Measurements from ENCODE around the gene XRCC1. TPM values are rescaled to one million over a fixed set of nuclear protein-coding genes. Genes with fewer than 3 reads are reported as not detected.

Gene XRCC1
- total RNA-seq, 4 donors from 2014 or later = 22.7 to 53.2 (median 30.7) TPM

DNA sequence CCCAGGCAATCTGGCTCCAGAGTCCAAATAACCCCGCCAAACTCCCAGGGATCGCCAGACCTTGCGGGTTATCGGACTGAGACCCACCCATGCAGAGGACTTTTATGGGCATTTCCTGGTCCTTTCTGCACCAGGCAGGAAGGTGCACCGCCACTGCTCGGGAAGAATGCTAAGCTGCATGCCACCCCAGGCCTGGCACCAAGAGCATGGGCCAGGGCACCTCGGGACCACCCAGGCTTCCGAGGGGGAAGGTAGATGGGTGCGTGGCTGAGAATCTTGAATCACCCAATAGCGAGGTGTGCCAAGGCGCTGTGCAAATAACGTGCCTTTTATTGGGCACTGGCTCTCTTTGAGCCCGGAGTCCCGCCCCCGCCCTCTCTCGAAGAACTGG, 42.8 kb downstream of the XRCC1 start:
- no peaks in the 10 kb centered on the region for H3K9me3 ChIP-seq
- no peaks in the 10 kb centered on the region for H3K27me3 ChIP-seq
- peak in 1 of 2 donors; percentile 60 for DNase-seq
- intact Hi-C loops (cut with DNase I; ENCODE audit: low total_unique reads) = no loop called here
- no peaks in the 10 kb centered on the region for H3K36me3 ChIP-seq
- H3K27ac ChIP-seq = peak overlapping the region; percentile 90 to 96
- TF ChIP-seq, protein P1, sequence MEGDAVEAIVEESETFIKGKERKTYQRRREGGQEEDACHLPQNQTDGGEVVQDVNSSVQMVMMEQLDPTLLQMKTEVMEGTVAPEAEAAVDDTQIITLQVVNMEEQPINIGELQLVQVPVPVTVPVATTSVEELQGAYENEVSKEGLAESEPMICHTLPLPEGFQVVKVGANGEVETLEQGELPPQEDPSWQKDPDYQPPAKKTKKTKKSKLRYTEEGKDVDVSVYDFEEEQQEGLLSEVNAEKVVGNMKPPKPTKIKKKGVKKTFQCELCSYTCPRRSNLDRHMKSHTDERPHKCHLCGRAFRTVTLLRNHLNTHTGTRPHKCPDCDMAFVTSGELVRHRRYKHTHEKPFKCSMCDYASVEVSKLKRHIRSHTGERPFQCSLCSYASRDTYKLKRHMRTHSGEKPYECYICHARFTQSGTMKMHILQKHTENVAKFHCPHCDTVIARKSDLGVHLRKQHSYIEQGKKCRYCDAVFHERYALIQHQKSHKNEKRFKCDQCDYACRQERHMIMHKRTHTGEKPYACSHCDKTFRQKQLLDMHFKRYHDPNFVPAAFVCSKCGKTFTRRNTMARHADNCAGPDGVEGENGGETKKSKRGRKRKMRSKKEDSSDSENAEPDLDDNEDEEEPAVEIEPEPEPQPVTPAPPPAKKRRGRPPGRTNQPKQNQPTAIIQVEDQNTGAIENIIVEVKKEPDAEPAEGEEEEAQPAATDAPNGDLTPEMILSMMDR (IDR thresholded peaks at IDR 0.05) = no peak
- TF ChIP-seq POLR2A (IDR thresholded peaks at IDR 0.05) = no peak
- H3K4me3 ChIP-seq = peak overlapping the region; percentile 51 to 52
- peaks cover 0 to 4% of the 10 kb centered on the region in 2 donors for H3K4me1 ChIP-seq

DNA sequence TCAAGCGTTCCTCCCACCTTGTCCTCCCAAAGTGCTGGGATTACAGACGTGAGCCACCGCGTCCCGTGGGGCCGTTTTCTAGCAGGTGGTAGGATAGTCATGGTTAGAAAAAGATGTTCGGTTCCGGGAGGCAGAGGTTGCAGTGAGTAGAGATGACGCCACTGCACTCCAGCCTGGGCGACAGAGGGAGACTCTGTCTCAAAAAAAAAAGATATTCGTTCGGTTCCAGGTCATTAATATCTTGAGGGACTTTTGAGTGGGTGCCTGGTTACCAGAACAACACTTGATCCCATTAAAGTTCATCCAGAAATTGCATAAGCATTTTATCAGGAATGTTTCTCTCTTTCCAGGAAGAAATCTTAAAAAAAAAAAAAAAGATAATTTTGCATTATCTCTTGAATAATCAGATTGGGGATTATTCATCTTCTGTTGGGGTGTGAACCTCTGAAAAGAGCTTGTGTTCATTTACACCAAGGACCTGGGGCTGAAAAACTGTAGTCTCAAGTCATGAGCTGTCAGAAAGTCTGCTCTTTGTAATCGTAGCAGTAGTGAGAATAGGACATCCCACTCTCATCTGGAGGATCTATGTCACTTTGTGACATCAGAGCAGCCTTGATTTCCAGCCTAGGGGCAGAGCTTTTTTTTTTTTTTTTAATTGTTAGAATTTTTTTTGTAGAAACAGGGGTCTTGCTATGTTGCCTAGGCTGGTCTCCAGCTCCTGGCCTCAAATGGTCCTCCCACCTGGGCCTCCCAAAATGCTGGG, 47.3 kb downstream of the XRCC1 start:
- intact Hi-C loops (cut with DNase I; ENCODE audit: low total_unique reads) = no loop called here
- Histone ChIP-seq H3K9me3 (no peaks in the 10 kb centered on the region), H3K27ac (peak overlapping the region; percentile 82 to 84), H3K4me1 (no peaks in the 10 kb centered on the region), H3K36me3 (no peaks in the 10 kb centered on the region), H3K27me3 (no peaks in the 10 kb centered on the region), H3K4me3 (peak overlapping the region; percentile 68 to 90)
- TF ChIP-seq POLR2A (IDR thresholded peaks at IDR 0.05) = no peak
- TF ChIP-seq, protein P1 (IDR thresholded peaks at IDR 0.05) = peak in 1 of 4 experiments; percentile 15
- peak; percentile 50 to 58 for DNase-seq

DNA sequence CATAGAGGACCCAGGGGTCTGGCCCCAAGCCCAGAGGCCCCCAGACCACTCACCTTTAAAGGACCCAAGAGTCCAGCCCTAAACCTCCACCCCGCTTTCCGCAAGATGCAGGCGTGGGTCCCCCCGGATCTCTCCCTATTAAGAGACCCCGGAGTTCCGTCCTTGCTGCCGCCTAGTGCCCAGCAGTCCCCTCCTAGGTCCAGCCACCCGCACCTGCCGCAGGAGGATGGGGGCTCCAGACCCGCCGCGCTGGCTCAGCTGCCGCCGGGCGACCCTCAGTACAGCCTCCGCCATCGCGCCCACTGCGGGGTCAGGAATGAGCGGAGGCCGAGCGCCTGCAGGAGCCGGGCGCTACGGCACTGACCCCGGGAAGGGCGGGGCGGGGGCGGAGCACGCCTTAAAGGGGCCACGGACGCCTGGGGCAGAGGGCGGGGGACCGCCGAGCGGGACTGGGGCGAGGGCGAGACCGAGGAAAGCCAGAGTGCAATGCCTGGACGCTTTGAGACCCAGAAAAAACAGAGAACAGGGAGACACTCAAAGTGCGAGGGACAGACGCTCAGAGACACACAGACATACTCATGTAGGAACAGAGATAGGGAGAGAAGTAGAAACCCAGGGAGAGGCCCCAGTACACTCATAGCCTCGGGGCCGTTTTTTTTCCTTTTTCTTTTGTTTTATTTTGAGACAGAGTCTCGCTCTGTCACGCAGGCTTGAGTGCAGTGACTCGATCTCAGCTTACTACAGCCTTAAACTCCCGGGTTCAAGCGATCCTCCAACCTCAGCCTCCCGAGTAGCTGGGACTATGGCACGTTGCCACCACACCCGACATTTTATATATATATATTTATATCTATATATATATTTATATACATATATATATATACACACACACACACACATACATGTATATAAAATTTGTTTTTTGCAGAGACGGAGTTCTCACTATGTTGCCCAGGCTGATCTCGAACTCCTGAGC, 48.2 kb downstream of the XRCC1 start, which contains the start of gene ETHE1:
ETHE1 (minus strand) TSS at position 318 of the 976 bp plus-strand sequence; CDS start at position 294, 24 bp downstream.
- Histone ChIP-seq H3K27me3 (no peaks in the 10 kb centered on the region), H3K4me1 (no peaks in the 10 kb centered on the region)
- intact Hi-C loops (cut with DNase I; ENCODE audit: low total_unique reads) = no loop called here

GRCh38 chr19:43525836-43526771, 49.2 kb downstream of the XRCC1 start:
- H3K27ac ChIP-seq = peak overlapping the region; percentile 82 to 84
- H3K4me1 ChIP-seq = no peaks in the 10 kb centered on the region
- H3K27me3 ChIP-seq = no peaks in the 10 kb centered on the region
- peak overlapping the region; percentile 68 to 90 for H3K4me3 ChIP-seq
- TF ChIP-seq POLR2A (IDR thresholded peaks at IDR 0.05) = no peak
- TF ChIP-seq, protein P1 (IDR thresholded peaks at IDR 0.05) = no peak
- H3K36me3 ChIP-seq = no peaks in the 10 kb centered on the region
- H3K9me3 ChIP-seq = no peaks in the 10 kb centered on the region
- peak in 1 of 2 donors; percentile 28 for DNase-seq
- intact Hi-C loops (cut with DNase I; ENCODE audit: low total_unique reads) = no loop called here

More for the DNA sequence above, 48.2 kb downstream of the XRCC1 start, which contains the start of gene ETHE1:
- Histone ChIP-seq H3K4me3 (peak within 1 kb of the TSS; percentile 68 to 90), H3K36me3 (no peaks in the 10 kb centered on the region), H3K9me3 (no peaks in the 10 kb centered on the region), H3K27ac (peak within 1 kb of the TSS; percentile 82 to 84)
- TF ChIP-seq POLR2A (IDR thresholded peaks at IDR 0.05) = peak; percentile 23 to 77
- TF ChIP-seq, protein P1 (IDR thresholded peaks at IDR 0.05) = peak in 2 of 4 experiments; percentile 10 to 20
- peak; percentile 76 to 83 for DNase-seq
